Adrenal gland (tissue), 5 donors: Measurements from ENCODE around the gene WDFY4.

Source experiments
- POLR2A ChIP-seq, 2 donors: fragments of 450-650 bp; IDR thresholded peaks; one replicate each; pipeline ENCODE4 v1.6.1; 2017; ENCODE audit warnings: antibody characterized with exemption in 2 of 2, mild to moderate bottlenecking in 2 of 2, moderate library complexity in 1 of 2
- TF ChIP-seq, protein P1 (sequence below), 6 experiments: fragments of 450-650 bp in 4 of 6; fragments of 200-600 bp in 2 of 6; sonication (generic) in 1 of 6; IDR thresholded peaks; 1 replicate in 5 of 6; 2 replicates in 1 of 6; pipeline versions ENCODE4 v1.5.1 to v1.8.0; 2016 to 2021; ENCODE audit warnings: antibody characterized with exemption in 6 of 6, mild to moderate bottlenecking in 2 of 6, moderate library complexity in 1 of 6
- donor health status: DM: no; HTN: no; CAD: no.

DNA sequence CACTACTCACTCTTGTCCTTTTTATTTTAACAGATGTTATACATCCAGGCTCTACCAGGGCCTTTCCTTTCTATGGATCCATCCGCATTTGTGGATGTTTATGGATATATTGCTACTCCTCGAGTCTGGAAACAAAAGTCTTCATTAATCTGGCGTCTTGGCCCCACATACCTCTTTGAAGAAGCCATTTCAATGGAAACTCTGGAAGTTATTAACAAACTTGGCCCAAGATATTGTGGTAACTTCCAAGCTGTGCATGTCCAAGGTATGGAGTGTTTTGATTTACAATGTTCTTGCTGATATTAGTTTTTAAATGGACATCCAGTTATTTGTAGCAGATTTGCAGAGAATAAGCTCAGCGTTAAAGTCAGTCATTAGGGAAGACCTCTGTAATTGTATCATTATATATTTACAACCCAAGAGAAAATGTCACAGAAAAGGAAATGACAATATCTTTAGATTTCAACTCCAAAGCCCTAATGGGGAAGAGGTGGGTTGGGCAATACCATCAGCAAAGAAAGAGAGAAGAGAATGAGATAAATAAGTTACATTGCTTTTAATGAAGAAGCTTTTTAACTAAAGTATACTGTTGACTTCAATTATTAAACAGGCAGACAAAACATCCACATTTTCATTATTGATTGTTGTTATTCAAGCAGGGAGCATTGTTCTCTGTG, 102.1 kb downstream of the WDFY4 start:
- TF ChIP-seq, protein P1, sequence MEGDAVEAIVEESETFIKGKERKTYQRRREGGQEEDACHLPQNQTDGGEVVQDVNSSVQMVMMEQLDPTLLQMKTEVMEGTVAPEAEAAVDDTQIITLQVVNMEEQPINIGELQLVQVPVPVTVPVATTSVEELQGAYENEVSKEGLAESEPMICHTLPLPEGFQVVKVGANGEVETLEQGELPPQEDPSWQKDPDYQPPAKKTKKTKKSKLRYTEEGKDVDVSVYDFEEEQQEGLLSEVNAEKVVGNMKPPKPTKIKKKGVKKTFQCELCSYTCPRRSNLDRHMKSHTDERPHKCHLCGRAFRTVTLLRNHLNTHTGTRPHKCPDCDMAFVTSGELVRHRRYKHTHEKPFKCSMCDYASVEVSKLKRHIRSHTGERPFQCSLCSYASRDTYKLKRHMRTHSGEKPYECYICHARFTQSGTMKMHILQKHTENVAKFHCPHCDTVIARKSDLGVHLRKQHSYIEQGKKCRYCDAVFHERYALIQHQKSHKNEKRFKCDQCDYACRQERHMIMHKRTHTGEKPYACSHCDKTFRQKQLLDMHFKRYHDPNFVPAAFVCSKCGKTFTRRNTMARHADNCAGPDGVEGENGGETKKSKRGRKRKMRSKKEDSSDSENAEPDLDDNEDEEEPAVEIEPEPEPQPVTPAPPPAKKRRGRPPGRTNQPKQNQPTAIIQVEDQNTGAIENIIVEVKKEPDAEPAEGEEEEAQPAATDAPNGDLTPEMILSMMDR (IDR thresholded peaks at IDR 0.05): no peak
- no peak for TF ChIP-seq POLR2A (IDR thresholded peaks at IDR 0.05)
